Measurements from ENCODE around the gene C12orf76. TPM values are rescaled to one million over a fixed set of nuclear protein-coding genes. Genes with fewer than 3 reads are reported as not detected.

Gene C12orf76
- total and polyA plus RNA-seq, 2 donors (not counting 1 experiment from before 2014, with no cell fraction given), result 21.5 to 28.5 TPM

GRCh38 chr12:110039085-110039807 is 9.1 kb downstream of the C12orf76 start:
- H3K9me3 ChIP-seq (ENCODE audit: control extremely low read depth in 1 of 3, control insufficient read depth in 2 of 3, insufficient read depth in 1 of 3, low read length in 2 of 3), result no peaks in the 10 kb centered on the region
- Mint-ChIP-seq H3K27me3 (no peaks in the 10 kb centered on the region), H3K4me1 (peaks cover 29% of the 10 kb centered on the region), H3K27ac (peak overlapping the region; percentile 59), H3K9me3 (ENCODE audit: insufficient read depth) (no peaks in the 10 kb centered on the region), H3K4me3 (no peak overlapping the region)
- ChIA-PET POLR2A (interaction anchor here (0.7 kb wide), 1 partner anchor 23 kb away, joined by 3 read pairs; no protein-coding TSS in a partner anchor), CTCF (interaction anchor here (0.6 kb wide), 1 partner anchor 9 kb away, joined by 3 read pairs; no protein-coding TSS in a partner anchor)
- no peak overlapping the region for H3K4me3 ChIP-seq (ENCODE audit: control extremely low read depth in 1 of 5, extremely low read depth in 1 of 5, insufficient read depth in 1 of 5, low read depth in 2 of 5, low read length in 4 of 5)
- peak overlapping the region in 1 of 2 donors; percentile 55 for H3K27ac ChIP-seq (ENCODE audit: low read length in 2 of 2)
- H3K9ac ChIP-seq (ENCODE audit: low read length), result no peak overlapping the region
- WGBS (ENCODE audit: insufficient coverage), result 90% methylated on average over 5 of the region's 5 CpGs
- ATAC-seq (ENCODE audit: low read depth) (no peak), DNase-seq (no peak)
- no peak overlapping the region for H2AFZ ChIP-seq (ENCODE audit: insufficient read depth, low read depth, low read length, poor library complexity, severe bottlenecking)
- H3K79me2 ChIP-seq (ENCODE audit: control insufficient read depth, insufficient read depth, low read length), result peaks cover 27% of the 10 kb centered on the region
- H3K4me2 ChIP-seq (replicated peaks; ENCODE audit: low read depth, low read length, poor library complexity, severe bottlenecking), result no peak overlapping the region
- intact Hi-C loops (cut with micrococcal nuclease), result no loop called here
- H3K27me3 ChIP-seq (replicated peaks in 1 of 4; ENCODE audit: control extremely low read depth in 1 of 4, control insufficient read depth in 3 of 4, insufficient read depth in 4 of 4, low read length in 3 of 4), result no peaks in the 10 kb centered on the region
- peaks cover 9 to 73% of the 10 kb centered on the region in 2 experiments for H3K36me3 ChIP-seq (replicated peaks in 1 of 2; ENCODE audit: control extremely low read depth in 1 of 2, control insufficient read depth in 1 of 2, extremely low read depth in 1 of 2, insufficient read depth in 2 of 2, low read length in 1 of 2)
- H4K20me1 ChIP-seq (ENCODE audit: control insufficient read depth, insufficient read depth, low read length, poor library complexity, severe bottlenecking), result no peaks in the 10 kb centered on the region
- H3K4me1 ChIP-seq (ENCODE audit: control insufficient read depth in 2 of 2, insufficient read depth in 2 of 2, low read length in 2 of 2), result peaks cover 0 to 7% of the 10 kb centered on the region in 2 donors
- TF ChIP-seq EZH2 (IDR thresholded peaks at IDR 0.05; ENCODE audit: borderline replicate concordance, insufficient read depth, low read depth, low read length, poor library complexity, severe bottlenecking), result no peak
- TF ChIP-seq, protein P1, sequence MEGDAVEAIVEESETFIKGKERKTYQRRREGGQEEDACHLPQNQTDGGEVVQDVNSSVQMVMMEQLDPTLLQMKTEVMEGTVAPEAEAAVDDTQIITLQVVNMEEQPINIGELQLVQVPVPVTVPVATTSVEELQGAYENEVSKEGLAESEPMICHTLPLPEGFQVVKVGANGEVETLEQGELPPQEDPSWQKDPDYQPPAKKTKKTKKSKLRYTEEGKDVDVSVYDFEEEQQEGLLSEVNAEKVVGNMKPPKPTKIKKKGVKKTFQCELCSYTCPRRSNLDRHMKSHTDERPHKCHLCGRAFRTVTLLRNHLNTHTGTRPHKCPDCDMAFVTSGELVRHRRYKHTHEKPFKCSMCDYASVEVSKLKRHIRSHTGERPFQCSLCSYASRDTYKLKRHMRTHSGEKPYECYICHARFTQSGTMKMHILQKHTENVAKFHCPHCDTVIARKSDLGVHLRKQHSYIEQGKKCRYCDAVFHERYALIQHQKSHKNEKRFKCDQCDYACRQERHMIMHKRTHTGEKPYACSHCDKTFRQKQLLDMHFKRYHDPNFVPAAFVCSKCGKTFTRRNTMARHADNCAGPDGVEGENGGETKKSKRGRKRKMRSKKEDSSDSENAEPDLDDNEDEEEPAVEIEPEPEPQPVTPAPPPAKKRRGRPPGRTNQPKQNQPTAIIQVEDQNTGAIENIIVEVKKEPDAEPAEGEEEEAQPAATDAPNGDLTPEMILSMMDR (IDR thresholded peaks at IDR 0.05), result no peak

DNA sequence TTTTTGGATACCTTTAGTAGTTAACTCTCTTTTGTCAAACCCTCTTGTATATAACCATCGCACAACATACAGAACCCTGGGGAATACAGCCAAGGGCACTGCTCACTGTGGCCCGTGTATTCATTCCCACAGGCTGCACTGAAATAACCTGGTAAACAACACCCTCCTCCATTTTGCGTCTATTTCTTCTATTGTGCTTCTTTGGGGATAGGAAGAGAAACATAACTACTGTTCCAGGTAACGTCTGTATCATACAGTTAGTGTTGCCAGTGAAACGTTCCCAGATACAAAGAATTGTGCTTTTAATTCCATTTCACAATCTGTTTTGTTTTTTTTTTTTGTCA is 9.6 kb downstream of the C12orf76 start:
- WGBS (ENCODE audit: insufficient coverage), result 100% methylated on average over 2 of the region's 5 CpGs

More for the DNA sequence above, 9.6 kb downstream of the C12orf76 start:
- peak overlapping the region; percentile 59 for H3K27ac Mint-ChIP-seq
- H2AFZ ChIP-seq (ENCODE audit: insufficient read depth, low read depth, low read length, poor library complexity, severe bottlenecking), result no peak overlapping the region
- peak overlapping the region in 1 of 2 donors; percentile 55 for H3K27ac ChIP-seq (ENCODE audit: low read length in 2 of 2)
- H3K4me3 Mint-ChIP-seq, result no peak overlapping the region
- H3K9me3 Mint-ChIP-seq (ENCODE audit: insufficient read depth), result no peaks in the 10 kb centered on the region
- no peak for TF ChIP-seq EZH2 (IDR thresholded peaks at IDR 0.05; ENCODE audit: borderline replicate concordance, insufficient read depth, low read depth, low read length, poor library complexity, severe bottlenecking)
- TF ChIP-seq, protein P1 (IDR thresholded peaks at IDR 0.05), result no peak
- H3K9me3 ChIP-seq (ENCODE audit: control extremely low read depth in 1 of 3, control insufficient read depth in 2 of 3, insufficient read depth in 1 of 3, low read length in 2 of 3), result no peaks in the 10 kb centered on the region
- peaks cover 28% of the 10 kb centered on the region for H3K4me1 Mint-ChIP-seq
- H3K79me2 ChIP-seq (ENCODE audit: control insufficient read depth, insufficient read depth, low read length), result peaks cover 22% of the 10 kb centered on the region
- peaks cover 14 to 75% of the 10 kb centered on the region in 2 experiments for H3K36me3 ChIP-seq (replicated peaks in 1 of 2; ENCODE audit: control extremely low read depth in 1 of 2, control insufficient read depth in 1 of 2, extremely low read depth in 1 of 2, insufficient read depth in 2 of 2, low read length in 1 of 2)
- no peak overlapping the region for H3K9ac ChIP-seq (ENCODE audit: low read length)
- ChIA-PET CTCF (no interaction called here), POLR2A (no interaction called here)
- no peak for ATAC-seq (ENCODE audit: low read depth)
- H3K4me1 ChIP-seq (ENCODE audit: control insufficient read depth in 2 of 2, insufficient read depth in 2 of 2, low read length in 2 of 2), result peaks cover 0 to 7% of the 10 kb centered on the region in 2 donors
- H3K4me2 ChIP-seq (replicated peaks; ENCODE audit: low read depth, low read length, poor library complexity, severe bottlenecking), result no peak overlapping the region
- no peak overlapping the region for H3K4me3 ChIP-seq (ENCODE audit: control extremely low read depth in 1 of 5, extremely low read depth in 1 of 5, insufficient read depth in 1 of 5, low read depth in 2 of 5, low read length in 4 of 5)
- intact Hi-C loops (cut with micrococcal nuclease), result no loop called here
- no peak for DNase-seq
- no peaks in the 10 kb centered on the region for H4K20me1 ChIP-seq (ENCODE audit: control insufficient read depth, insufficient read depth, low read length, poor library complexity, severe bottlenecking)
- H3K27me3 ChIP-seq (replicated peaks in 1 of 4; ENCODE audit: control extremely low read depth in 1 of 4, control insufficient read depth in 3 of 4, insufficient read depth in 4 of 4, low read length in 3 of 4), result no peaks in the 10 kb centered on the region
- no peaks in the 10 kb centered on the region for H3K27me3 Mint-ChIP-seq

All from B cell (primary cell).